Cardiac muscle cell (in vitro differentiated cells and primary cell): ENCODE measurements around the gene RAP1GAP2. TPM values are rescaled to one million over a fixed set of nuclear protein-coding genes. Genes with fewer than 3 reads are reported as not detected.
A peak's percentile ranks its signal among the peaks of the same experiment; 100 is the strongest.

Experiments
- DNase-seq, 2 donors: peaks; one replicate each; pipeline versions ENCODE4 v3.0.0 to v3.0.0-alpha.2; 2010 to 2017; ENCODE audit warnings: low read depth in 1 of 2, low spot score in 1 of 2
- H3K27ac ChIP-seq: fragments of 200-600 bp; sonication (generic); 2 replicates; pipeline ENCODE4 v1.5.1; 2016
- H3K27me3 ChIP-seq: fragments of 200-600 bp; sonication (generic); 2 replicates; pipeline ENCODE4 v1.6.0; 2016; ENCODE audit warnings: control low read depth
- H3K36me3 ChIP-seq: fragments of 200-600 bp; sonication (generic); 2 replicates; pipeline ENCODE4 v1.5.1; 2016; ENCODE audit warnings: control low read depth
- H3K4me1 ChIP-seq: fragments of 200-600 bp; sonication (generic); 2 replicates; pipeline ENCODE4 v1.8.1; 2017; ENCODE audit warnings: low read depth, mild to moderate bottlenecking, mixed run types
- H3K4me3 ChIP-seq: fragments of 200-600 bp; sonication (generic); 2 replicates; pipeline ENCODE4 v1.5.1; 2016; ENCODE audit warnings: mild to moderate bottlenecking
- H3K9me3 ChIP-seq: fragments of 200-600 bp; sonication (generic); 2 replicates; pipeline ENCODE4 v1.5.1; 2017; ENCODE audit warnings: low read depth, mild to moderate bottlenecking, control low read depth
- polyA plus RNA-seq: library from polyadenylated mRNA; unstranded; fragments of >200 nt; fragmentation: Nextera tagmentation; extraction: Ambion mirVana; gene quantifications from 2 replicates; pipeline ENCODE4 v1.2.1, GENCODE V29; 2016
- total RNA-seq: library from RNA; depleted of rRNA; stranded (reverse); fragments of >200 nt; gene quantifications from 2 replicates; pipeline ENCODE4 v1.2.3, GENCODE V29; 2016
- TF ChIP-seq, protein P1 (sequence below): IDR thresholded peaks from 2 replicates; pipeline ENCODE4 v1.5.1; 2012; ENCODE audit warnings: low read depth, mild to moderate bottlenecking, low read length

The RAP1GAP2 gene
- total RNA-seq, result 2.9 and 3.5 TPM in 2 replicates
- 1.1 and 1.2 TPM in 2 replicates for polyA plus RNA-seq

GRCh38 chr17:2796164-2797125, at the start of gene RAP1GAP2:
Gene RAP1GAP2, plus strand, starts transcription at chr17:2796438. Its CDS starts 90 bp downstream, at chr17:2796528.
- H3K9me3 ChIP-seq, result no peaks in the 10 kb centered on the region
- TF ChIP-seq, protein P1, sequence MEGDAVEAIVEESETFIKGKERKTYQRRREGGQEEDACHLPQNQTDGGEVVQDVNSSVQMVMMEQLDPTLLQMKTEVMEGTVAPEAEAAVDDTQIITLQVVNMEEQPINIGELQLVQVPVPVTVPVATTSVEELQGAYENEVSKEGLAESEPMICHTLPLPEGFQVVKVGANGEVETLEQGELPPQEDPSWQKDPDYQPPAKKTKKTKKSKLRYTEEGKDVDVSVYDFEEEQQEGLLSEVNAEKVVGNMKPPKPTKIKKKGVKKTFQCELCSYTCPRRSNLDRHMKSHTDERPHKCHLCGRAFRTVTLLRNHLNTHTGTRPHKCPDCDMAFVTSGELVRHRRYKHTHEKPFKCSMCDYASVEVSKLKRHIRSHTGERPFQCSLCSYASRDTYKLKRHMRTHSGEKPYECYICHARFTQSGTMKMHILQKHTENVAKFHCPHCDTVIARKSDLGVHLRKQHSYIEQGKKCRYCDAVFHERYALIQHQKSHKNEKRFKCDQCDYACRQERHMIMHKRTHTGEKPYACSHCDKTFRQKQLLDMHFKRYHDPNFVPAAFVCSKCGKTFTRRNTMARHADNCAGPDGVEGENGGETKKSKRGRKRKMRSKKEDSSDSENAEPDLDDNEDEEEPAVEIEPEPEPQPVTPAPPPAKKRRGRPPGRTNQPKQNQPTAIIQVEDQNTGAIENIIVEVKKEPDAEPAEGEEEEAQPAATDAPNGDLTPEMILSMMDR, result no peak
- H3K27me3 ChIP-seq, result no peaks in the 10 kb centered on the region
- H3K4me3 ChIP-seq, result no peak within 1 kb of the TSS
- no peaks in the 10 kb centered on the region for H3K36me3 ChIP-seq
- no peak for DNase-seq
- H3K27ac ChIP-seq, result no peak within 1 kb of the TSS
- no peaks in the 10 kb centered on the region for H3K4me1 ChIP-seq

- DNase-seq, result peak in 1 of 2 donors; percentile 9
- H3K9me3 ChIP-seq, result no peaks in the 10 kb centered on the region
- no peak within 1 kb of the TSS for H3K27ac ChIP-seq
- TF ChIP-seq, protein P1, result no peak
- H3K36me3 ChIP-seq, result no peaks in the 10 kb centered on the region
- H3K4me3 ChIP-seq, result peak within 1 kb of the TSS; percentile 59
- H3K4me1 ChIP-seq, result no peaks in the 10 kb centered on the region
- H3K27me3 ChIP-seq, result peaks cover 40% of the 10 kb centered on the region
Observed at GRCh38 chr17:2749058-2749783, 47.0 kb upstream of the RAP1GAP2 start, which contains the start of gene CCDC92B. Gene CCDC92B, minus strand, starts transcription at chr17:2749652. Its CDS starts 14,507 bp downstream, at chr17:2735145.

DNA sequence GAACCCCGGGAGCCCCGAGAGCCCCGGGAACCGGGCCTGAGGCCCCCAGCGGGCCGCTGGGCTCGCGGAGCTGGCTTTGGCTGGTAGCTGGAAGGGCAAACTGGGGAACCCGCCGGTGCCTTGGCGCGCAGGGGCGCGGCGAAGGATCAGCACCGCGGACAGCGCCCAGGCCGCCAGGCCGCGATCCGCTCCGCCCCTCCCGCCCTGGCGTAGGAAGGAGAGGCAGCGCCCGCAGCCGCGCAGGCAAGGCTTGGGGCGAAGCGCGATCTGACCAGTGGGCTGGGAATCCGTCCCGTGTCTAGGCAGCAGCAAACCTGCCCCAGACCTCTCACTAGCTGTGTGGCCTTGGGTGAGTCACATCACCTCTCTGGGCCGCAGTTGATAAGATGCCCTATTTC, 46.5 kb upstream of the RAP1GAP2 start:
- H3K4me3 ChIP-seq, result peak overlapping the region; percentile 59
- TF ChIP-seq, protein P1, result no peak
- peaks cover 45% of the 10 kb centered on the region for H3K27me3 ChIP-seq
- H3K4me1 ChIP-seq, result no peaks in the 10 kb centered on the region
- DNase-seq, result peak; percentile 81 to 92
- H3K36me3 ChIP-seq, result no peaks in the 10 kb centered on the region
- H3K27ac ChIP-seq, result no peak overlapping the region
- H3K9me3 ChIP-seq, result no peaks in the 10 kb centered on the region

GRCh38 chr17:2750721-2751120, 45.5 kb upstream of the RAP1GAP2 start:
- Histone ChIP-seq H3K9me3 (no peaks in the 10 kb centered on the region), H3K4me1 (no peaks in the 10 kb centered on the region), H3K36me3 (no peaks in the 10 kb centered on the region), H3K27ac (no peak overlapping the region), H3K27me3 (peaks cover 55% of the 10 kb centered on the region), H3K4me3 (no peak overlapping the region)
- no peak for DNase-seq
- TF ChIP-seq, protein P1, result no peak

- no peak for DNase-seq
- Histone ChIP-seq H3K9me3 (no peaks in the 10 kb centered on the region), H3K36me3 (no peaks in the 10 kb centered on the region), H3K27me3 (peaks cover 61% of the 10 kb centered on the region), H3K27ac (no peak overlapping the region), H3K4me1 (no peaks in the 10 kb centered on the region), H3K4me3 (no peak overlapping the region)
- TF ChIP-seq, protein P1, result no peak
Observed at GRCh38 chr17:2751491-2751890, 44.7 kb upstream of the RAP1GAP2 start.
